ENCODE results near the gene CLEC10A. TPM values are rescaled to one million over a fixed set of nuclear protein-coding genes. Genes with fewer than 3 reads are reported as not detected.

The CLEC10A gene
- total RNA-seq, 1 experiment from 2014 or later = not detected

DNA sequence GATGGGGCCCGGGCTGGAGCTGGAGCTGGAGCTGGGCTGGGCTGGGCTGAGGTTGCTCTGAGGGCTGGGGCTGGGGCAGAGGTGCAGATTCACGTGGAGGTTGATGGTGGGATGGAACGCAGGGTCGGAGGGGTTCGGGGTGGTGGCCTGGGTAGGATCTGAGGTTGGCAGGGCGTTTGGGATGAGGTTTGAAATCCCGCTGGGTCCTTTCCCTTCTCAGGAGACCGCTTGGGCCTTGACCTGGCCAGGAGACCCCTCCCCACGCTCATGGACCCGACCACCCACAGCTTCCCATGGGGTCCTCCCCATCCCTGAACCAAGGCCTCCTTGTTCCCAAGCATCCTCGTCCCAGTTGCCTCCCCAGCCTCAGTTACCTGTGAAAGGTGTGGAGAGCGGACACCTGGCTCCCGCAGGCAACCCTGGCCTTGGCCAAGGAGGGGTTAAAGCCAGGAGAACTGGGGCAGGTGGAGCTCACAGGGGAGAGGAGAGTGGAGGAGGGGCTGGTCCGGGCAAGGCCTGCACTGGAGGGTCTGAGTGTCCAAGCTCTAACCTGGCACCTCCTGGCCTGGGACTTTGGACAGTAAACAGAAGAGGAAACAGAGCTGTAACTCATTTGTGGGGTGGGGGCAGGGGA, 34.3 kb upstream of the CLEC10A start, which contains the start of gene ASGR2:
ASGR2 (minus strand) TSS at position 582 of the 634 bp plus-strand sequence. CDS start 582 bp downstream, outside the sequence.
- H3K27me3 ChIP-seq (ENCODE audit: low read length) = no peaks in the 10 kb centered on the region
- no peak within 1 kb of the TSS for H3K9ac ChIP-seq (ENCODE audit: low read length)
- no peak within 1 kb of the TSS for H2AFZ ChIP-seq (ENCODE audit: low read length)
- intact Hi-C loops (cut with micrococcal nuclease) = no loop called here
- H3K79me2 ChIP-seq (ENCODE audit: low read length) = no peaks in the 10 kb centered on the region
- BruUV-seq (replicated peaks) = no TSS peak
- no peak for DNase-seq
- H3F3A ChIP-seq (ENCODE audit: low read length, unreplicated experiment) = no peaks in the 10 kb centered on the region
- TF ChIP-seq, protein P1, sequence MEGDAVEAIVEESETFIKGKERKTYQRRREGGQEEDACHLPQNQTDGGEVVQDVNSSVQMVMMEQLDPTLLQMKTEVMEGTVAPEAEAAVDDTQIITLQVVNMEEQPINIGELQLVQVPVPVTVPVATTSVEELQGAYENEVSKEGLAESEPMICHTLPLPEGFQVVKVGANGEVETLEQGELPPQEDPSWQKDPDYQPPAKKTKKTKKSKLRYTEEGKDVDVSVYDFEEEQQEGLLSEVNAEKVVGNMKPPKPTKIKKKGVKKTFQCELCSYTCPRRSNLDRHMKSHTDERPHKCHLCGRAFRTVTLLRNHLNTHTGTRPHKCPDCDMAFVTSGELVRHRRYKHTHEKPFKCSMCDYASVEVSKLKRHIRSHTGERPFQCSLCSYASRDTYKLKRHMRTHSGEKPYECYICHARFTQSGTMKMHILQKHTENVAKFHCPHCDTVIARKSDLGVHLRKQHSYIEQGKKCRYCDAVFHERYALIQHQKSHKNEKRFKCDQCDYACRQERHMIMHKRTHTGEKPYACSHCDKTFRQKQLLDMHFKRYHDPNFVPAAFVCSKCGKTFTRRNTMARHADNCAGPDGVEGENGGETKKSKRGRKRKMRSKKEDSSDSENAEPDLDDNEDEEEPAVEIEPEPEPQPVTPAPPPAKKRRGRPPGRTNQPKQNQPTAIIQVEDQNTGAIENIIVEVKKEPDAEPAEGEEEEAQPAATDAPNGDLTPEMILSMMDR (conservative IDR thresholded peaks at IDR 0.05; ENCODE audit: low read depth, low read length) = no peak
- no peak for TF ChIP-seq EZH2 (IDR thresholded peaks at IDR 0.05; ENCODE audit: low read length, unreplicated experiment)
- TF ChIP-seq EZH2phosphoT487 (IDR thresholded peaks at IDR 0.05; ENCODE audit: borderline replicate concordance, low read length) = no peak
- no peak within 1 kb of the TSS for H3K27ac ChIP-seq (ENCODE audit: low read length)
- H3K4me1 ChIP-seq (ENCODE audit: insufficient read depth, low read length) = no peaks in the 10 kb centered on the region
- no peak within 1 kb of the TSS for H3K4me2 ChIP-seq (ENCODE audit: low read length)
- no peaks in the 10 kb centered on the region for H4K20me1 ChIP-seq (ENCODE audit: low read length)
- CTCF ChIA-PET = no interaction called here
- no peaks in the 10 kb centered on the region for H3K36me3 ChIP-seq (ENCODE audit: low read depth, low read length)
- no peak for ATAC-seq
- no peak within 1 kb of the TSS for H3K4me3 ChIP-seq (ENCODE audit: low read length)
- POLR2A ChIA-PET (ENCODE audit: unreplicated experiment) = no interaction called here
- no peaks in the 10 kb centered on the region for H3K9me2 ChIP-seq (replicated peaks; ENCODE audit: low read length)
- no peaks in the 10 kb centered on the region for H3K9me3 ChIP-seq (ENCODE audit: low read length)

DNA sequence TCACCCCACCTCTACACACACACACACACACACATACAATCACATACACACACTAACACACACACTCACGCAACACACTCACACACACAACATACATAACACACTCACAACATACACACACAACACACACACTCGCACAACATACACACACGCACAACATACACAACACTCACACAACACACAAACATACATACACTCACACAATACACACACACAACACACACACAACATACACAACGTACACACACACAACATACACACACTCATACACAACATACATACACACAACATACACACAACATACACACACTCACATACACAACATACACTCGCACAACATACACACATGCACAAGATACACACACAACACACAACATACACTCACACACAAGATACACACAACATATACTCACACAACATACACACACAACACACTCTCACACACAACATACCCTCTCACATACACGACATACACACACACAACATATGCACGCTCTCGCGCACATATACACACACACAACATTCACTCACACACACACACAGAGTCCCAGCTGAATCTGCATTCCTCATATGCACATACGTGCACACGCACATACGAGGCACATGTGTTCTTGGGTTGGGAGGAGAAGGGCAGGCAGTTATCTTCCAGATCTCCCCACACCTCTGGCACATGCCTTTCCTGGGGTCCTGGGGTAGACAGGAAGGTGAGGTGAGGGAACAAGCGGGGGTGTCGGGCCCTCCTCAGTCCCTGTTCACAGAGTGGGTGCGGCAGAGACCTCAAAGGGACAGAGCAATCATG, 33.4 kb upstream of the CLEC10A start:
- ChIA-PET POLR2A (ENCODE audit: unreplicated experiment) (no interaction called here), CTCF (no interaction called here)
- Histone ChIP-seq H3K27ac (ENCODE audit: low read length) (no peak overlapping the region), H3K36me3 (ENCODE audit: low read depth, low read length) (no peaks in the 10 kb centered on the region), H3K9ac (ENCODE audit: low read length) (no peak overlapping the region), H3K79me2 (ENCODE audit: low read length) (no peaks in the 10 kb centered on the region), H3K9me2 (replicated peaks; ENCODE audit: low read length) (no peaks in the 10 kb centered on the region), H2AFZ (ENCODE audit: low read length) (no peak overlapping the region), H4K20me1 (ENCODE audit: low read length) (no peaks in the 10 kb centered on the region), H3K4me3 (ENCODE audit: low read length) (no peak overlapping the region), H3K27me3 (ENCODE audit: low read length) (no peaks in the 10 kb centered on the region), H3K4me2 (ENCODE audit: low read length) (no peak overlapping the region), H3K9me3 (ENCODE audit: low read length) (no peaks in the 10 kb centered on the region), H3F3A (ENCODE audit: low read length, unreplicated experiment) (no peaks in the 10 kb centered on the region), H3K4me1 (ENCODE audit: insufficient read depth, low read length) (no peaks in the 10 kb centered on the region)
- no TSS peak for BruUV-seq (replicated peaks)
- DNase-seq (no peak), ATAC-seq (no peak)
- intact Hi-C loops (cut with micrococcal nuclease) = no loop called here
- TF ChIP-seq, protein P1 (conservative IDR thresholded peaks at IDR 0.05; ENCODE audit: low read depth, low read length) = no peak
- TF ChIP-seq EZH2phosphoT487 (IDR thresholded peaks at IDR 0.05; ENCODE audit: borderline replicate concordance, low read length) (no peak), EZH2 (IDR thresholded peaks at IDR 0.05; ENCODE audit: low read length, unreplicated experiment) (no peak)

Measured in PC-3 (cell line).